ENCODE data around the gene STYX.

DNA sequence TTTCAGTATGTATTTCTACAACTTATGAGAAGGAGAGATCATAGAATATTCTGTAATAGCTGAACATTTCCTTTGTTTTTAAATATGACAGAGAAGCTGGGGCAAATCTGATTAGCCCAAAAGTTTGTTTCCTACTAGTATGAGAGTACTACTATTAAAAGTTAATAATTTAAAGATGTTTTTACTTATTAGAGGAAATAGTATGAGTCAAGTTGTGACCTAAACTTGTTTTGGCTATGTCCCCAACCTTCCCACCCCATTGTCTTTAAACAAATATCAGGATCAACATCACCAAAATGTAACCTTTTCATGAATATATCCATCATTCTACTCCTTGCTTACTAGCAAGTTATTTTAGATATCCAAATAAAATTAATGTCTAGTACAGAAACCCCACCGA lies 50.9 kb downstream of the STYX start:
- TF ChIP-seq CTCF (conservative IDR thresholded peaks at IDR 0.05; ENCODE audit: low read depth in 2 of 2) (no peak), POLR2AphosphoS5 (IDR thresholded peaks at IDR 0.05; ENCODE audit: low read depth) (no peak), EZH2phosphoT487 (IDR thresholded peaks at IDR 0.05; ENCODE audit: unreplicated experiment) (no peak), CREB1 (CRISPR knock-in tag; IDR thresholded peaks at IDR 0.05; ENCODE audit: low read depth) (no peak), EZH2 (IDR thresholded peaks at IDR 0.05; ENCODE audit: low read depth, unreplicated experiment) (no peak), ETS1 (IDR thresholded peaks at IDR 0.05) (no peak), JUNB (IDR thresholded peaks at IDR 0.05; ENCODE audit: unreplicated experiment) (no peak), ZNF331 (CRISPR knock-in tag; IDR thresholded peaks at IDR 0.05; ENCODE audit: low read depth) (no peak), STAT1 (IDR thresholded peaks at IDR 0.05; ENCODE audit: unreplicated experiment) (no peak), ZNF114 (CRISPR knock-in tag; IDR thresholded peaks at IDR 0.05) (no peak), NANOG (IDR thresholded peaks at IDR 0.05; ENCODE audit: borderline replicate concordance) (no peak)
- TF ChIP-seq, protein P1, sequence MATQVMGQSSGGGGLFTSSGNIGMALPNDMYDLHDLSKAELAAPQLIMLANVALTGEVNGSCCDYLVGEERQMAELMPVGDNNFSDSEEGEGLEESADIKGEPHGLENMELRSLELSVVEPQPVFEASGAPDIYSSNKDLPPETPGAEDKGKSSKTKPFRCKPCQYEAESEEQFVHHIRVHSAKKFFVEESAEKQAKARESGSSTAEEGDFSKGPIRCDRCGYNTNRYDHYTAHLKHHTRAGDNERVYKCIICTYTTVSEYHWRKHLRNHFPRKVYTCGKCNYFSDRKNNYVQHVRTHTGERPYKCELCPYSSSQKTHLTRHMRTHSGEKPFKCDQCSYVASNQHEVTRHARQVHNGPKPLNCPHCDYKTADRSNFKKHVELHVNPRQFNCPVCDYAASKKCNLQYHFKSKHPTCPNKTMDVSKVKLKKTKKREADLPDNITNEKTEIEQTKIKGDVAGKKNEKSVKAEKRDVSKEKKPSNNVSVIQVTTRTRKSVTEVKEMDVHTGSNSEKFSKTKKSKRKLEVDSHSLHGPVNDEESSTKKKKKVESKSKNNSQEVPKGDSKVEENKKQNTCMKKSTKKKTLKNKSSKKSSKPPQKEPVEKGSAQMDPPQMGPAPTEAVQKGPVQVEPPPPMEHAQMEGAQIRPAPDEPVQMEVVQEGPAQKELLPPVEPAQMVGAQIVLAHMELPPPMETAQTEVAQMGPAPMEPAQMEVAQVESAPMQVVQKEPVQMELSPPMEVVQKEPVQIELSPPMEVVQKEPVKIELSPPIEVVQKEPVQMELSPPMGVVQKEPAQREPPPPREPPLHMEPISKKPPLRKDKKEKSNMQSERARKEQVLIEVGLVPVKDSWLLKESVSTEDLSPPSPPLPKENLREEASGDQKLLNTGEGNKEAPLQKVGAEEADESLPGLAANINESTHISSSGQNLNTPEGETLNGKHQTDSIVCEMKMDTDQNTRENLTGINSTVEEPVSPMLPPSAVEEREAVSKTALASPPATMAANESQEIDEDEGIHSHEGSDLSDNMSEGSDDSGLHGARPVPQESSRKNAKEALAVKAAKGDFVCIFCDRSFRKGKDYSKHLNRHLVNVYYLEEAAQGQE (IDR thresholded peaks at IDR 0.05; ENCODE audit: unreplicated experiment): no peak

Data from GM23338 (cell line).